GM21526 (cell line): ENCODE measurements around the gene MEAF6.
"Not testable (repeated sequence)": the region's sequence is repeated elsewhere in the genome, so short reads cannot be mapped to it uniquely, and the experiment has no call there.

Source experiments
- ATAC-seq: cut with Tn5 transposase; IDR thresholded peaks from one replicate; pipeline ENCODE4 v1.9.1; 2021; ENCODE audit warnings: moderate library complexity; ENCODE audit not compliant: unreplicated experiment, low FRiP score

MEAF6 gene

GRCh38 chr1:37514350-37515184 lies at the start of gene MEAF6:
Gene MEAF6, minus strand, starts transcription at chr1:37514766. Its CDS starts 20 bp downstream, at chr1:37514746.
- peak; percentile 81 for ATAC-seq

DNA sequence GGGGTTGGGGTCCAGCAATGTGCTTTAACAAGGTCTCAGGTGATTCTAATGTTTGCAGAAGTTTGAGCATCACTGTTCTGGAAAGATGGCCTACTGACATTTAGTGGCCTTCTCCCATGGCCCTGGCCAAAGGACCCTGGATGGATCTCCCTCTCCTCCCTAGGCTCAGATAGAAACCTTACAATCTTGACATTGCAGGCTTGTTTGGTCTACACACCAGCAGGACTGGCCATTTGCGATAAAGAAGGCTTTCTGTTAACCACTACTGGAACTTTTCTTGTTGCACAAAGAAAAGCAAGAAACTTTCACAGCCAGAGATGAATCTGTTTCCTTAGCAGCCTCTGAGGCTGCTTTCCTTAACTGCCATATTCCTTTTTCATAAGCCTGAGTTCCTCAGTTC lies 48.4 kb upstream of the MEAF6 start:
- no peak for ATAC-seq

DNA sequence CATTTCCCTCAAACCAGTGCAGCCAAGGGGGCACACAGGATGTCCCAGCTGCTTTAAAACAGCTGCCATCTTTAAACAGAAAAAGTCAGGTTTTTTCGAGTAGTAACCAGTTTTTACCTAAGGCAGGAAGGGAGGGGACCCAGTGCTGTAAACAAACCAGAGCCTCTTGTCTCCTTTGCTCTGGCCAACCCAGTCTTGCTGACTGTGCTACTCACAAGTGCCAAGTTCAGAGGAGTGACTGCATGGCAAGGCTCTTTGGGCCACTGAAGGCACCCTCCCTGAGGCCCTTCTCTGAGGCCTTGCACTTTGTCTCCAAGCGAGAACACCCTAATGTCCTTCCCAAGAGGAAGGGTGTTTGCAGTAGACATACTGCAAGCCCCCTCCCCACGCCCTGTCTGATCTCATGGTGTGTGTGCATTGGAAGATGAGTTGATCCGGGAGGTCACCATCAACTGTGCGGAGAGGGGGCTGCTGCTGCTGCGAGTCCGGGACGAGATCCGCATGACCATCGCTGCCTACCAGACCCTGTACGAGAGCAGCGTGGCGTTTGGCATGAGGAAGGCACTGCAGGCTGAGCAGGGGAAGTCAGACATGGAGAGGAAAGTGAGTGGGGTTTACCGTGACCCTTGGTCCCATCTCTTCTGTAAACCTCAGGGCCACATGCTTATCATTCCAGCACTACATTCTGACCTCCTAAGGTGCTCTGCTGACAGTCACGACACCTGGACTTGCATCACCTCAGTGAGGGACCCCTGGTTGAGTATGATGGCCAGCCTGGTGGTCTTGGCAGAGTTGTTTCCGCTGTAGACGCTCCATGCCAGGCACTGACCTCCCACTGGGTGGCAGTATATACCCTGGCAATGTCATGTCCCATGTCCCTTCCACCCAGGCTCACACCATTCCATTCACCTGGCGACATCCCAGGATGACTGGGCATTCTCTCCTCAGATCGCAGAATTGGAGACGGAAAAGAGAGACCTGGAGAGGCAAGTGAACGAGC lies 46.9 kb upstream of the MEAF6 start:
- no peak for ATAC-seq

DNA sequence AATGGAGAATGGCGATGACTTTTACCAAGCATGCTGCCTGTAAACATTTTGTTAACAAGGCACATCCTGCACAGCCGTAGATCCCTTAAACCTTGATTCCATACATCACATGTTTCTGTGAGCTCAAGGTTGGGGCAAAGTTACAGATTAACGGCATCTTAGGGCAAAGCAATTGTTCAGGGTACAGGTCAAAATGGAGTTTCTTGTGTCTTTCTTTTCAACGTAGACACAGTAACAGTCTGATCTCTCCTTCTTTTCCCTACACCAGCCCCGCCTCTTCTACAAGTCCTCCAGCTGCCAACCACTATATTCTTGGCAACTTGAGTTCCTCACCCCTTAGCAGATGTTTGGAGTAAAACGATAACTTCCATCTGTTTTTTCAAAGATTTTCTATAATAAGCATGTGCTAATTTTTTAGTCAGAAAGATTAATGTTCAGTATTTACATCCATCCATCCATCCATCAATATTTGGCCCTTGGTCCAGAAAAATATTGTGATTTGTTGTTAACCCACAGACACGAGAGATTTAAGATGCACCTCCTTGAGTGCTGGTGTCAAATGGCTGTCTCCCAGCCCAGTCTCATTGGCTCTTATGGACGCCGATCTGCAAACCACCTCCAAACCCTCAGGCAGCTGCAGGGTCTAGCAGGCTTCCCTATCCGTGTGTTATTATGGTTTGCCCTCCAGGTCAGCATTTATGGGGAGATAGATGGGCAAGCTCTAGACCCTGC lies 46.0 kb upstream of the MEAF6 start:
- no peak for ATAC-seq

- not testable (repeated sequence) for ATAC-seq
Observed at GRCh38 chr1:37559957-37560379, 45.4 kb upstream of the MEAF6 start.

DNA sequence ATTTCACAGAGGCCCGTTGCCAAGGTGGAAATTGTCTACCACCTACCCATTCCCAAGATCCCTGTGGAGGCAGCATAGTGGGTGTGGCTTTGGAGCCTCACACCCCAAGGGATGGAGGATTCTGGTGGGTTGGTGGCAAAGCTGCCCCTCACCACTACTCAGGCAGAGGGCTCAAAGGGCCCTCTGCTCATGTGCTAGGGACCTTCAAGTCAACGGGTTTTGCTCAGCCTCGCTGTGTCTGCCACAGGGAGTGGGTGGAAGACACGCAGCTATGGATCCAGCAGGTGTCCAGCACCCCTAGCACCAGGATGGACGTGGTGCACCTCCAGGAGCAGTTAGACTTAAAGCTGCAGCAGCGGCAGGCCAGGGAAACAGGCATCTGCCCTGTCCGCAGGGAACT lies 44.5 kb upstream of the MEAF6 start:
- ATAC-seq, result no peak

DNA sequence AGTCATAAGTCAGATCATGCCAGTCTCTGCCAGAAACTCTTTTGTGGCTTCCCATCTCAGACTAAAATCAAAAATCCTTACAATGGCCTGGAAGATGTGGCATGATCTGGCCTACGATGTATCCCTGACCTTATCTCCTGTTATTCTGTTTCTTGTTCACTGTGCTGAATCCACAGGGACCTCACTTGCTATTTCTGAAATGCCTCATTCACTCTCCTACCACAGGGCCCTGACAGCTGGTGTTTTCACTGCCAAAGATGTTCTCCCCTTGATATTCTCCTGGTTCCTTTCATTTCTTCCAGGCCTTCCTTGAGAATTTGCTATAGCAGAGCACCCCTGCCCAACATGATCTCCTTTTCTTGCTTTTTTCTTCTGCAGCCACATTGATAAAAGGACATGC lies 43.8 kb upstream of the MEAF6 start:
- no peak for ATAC-seq

GRCh38 chr1:37557402-37557801 lies 42.8 kb upstream of the MEAF6 start:
- ATAC-seq, result no peak

GRCh38 chr1:37556712-37557196 lies 42.2 kb upstream of the MEAF6 start, which contains the start of gene DNALI1:
Gene DNALI1, plus strand, starts transcription at chr1:37556940. Its CDS starts 55 bp downstream, at chr1:37556995.
- ATAC-seq, result no peak

DNA sequence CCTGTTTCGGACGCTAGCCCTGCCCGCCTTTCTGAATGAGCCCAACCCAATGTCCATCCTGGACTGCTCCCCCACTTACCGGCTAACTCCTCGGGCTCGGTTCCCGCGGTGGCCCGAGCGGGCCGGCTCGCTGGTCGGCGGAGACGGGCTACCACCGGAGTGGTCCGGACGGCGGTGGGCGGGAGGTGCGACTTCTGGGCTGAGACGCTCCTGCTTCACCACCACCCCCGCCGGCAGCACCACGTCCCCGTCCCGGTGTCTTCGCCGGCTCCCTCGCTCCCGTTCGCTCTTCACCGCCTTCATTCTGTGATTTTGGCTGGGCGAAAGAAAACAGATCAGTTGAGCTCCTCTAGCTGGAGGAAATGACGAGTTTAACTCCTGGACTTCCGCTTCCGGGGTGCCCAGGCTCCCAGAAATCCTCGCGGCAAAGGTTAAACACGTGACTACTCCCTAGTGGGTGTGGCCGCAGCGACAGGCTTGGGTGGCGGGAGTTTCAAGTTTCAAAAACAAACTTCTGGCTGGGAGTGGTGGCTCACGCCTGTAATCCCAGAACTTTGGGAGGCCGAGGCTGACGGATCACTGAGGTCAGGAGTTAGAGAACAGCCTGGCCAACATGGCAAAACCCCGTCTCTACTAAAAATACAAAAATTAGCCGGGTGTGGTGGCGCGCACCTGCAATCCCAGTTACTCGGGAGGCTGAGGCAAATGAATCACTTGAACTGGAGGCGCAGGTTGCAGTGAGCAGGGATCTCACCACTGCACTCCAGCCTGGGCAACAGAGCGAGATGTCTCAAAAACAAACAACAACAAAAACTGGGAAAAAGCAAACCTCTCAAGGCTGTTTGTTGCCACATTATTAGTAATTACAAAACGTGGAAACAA lies 39.6 kb upstream of the MEAF6 start, which contains the start of gene SNIP1:
SNIP1 (minus strand) TSS at position 367 of the 882 bp plus-strand sequence; CDS start at position 303, 64 bp downstream.
- peak; percentile 80 for ATAC-seq

- ATAC-seq, result no peak
Observed at GRCh38 chr1:37553598-37553926, 39.0 kb upstream of the MEAF6 start.

DNA sequence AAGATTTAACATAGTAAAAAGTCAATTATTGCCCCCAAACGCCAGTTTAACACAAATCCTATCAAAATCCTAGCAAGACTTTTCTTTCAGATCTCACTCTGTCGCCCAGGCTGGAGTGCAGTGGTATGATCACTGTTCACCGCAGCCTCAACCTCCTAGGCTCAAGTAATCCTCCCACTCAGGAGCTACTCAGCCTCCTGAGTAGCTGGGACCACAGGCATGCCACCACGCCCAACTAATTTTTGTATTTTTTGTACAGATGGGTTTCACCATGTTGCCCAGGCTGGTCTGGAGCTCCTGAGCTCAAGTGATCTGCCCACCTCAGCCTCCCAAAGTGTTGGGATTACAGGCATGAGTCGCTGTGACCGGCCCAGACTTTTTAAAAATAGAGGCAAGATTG lies 34.8 kb upstream of the MEAF6 start:
- no peak for ATAC-seq

DNA sequence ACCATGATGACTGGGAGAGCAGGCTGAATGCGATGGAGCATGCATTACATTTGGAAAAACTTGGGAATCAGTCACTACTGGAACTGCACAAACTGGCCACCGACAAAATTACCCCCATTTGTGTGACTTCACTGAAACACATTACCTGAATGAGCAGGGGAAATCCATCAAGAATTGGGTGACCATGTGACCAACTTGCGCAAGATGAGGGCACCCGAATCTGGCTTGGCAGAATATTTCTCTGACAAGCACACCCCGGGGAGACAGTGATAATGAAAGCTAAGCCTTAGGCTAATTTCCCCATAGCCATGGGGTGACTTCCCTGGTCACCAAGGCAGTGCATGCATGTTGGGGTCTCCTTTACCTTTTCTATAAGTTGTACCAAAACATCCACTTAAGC lies 30.5 kb upstream of the MEAF6 start:
- no peak for ATAC-seq

GRCh38 chr1:37544530-37544929 lies 30.0 kb upstream of the MEAF6 start:
- no peak for ATAC-seq

DNA sequence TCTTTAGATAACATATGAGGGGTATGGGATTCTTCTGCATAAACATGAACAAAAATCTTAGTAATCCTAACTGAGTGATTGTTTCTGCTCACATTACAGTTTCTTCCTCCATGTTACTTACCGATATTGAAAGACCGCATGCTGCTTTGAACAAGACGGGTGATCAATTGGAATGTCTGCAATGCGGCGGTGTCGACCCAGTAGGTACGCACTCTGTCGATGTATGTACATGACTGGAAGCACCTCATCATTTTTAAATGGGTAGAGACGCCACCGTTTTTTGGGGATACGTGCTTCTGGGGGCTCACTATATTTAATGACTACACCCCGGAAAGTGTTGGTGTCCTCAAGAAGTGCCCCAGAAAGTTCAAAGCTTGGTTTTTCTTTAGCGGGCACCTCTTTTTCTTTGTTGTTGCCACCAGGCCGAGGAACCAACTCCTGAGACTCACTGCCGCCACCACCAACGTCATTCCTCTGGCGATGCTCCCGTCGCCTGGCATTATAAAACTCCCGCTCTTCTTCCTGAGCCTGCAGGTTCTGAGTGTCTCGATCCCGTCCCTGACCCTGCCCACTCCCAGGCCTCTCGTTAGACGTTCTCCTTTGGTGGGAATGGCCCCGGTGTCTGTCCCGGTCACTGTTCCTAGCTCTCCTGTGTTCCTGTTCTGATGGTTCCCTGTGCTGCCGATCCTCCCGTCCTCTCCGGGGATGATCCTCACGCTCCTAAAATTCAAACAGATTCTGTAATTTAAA lies 25.6 kb upstream of the MEAF6 start:
- no peak for ATAC-seq

- ATAC-seq, result not testable (repeated sequence)
Observed at GRCh38 chr1:37539154-37539553, 24.6 kb upstream of the MEAF6 start.

DNA sequence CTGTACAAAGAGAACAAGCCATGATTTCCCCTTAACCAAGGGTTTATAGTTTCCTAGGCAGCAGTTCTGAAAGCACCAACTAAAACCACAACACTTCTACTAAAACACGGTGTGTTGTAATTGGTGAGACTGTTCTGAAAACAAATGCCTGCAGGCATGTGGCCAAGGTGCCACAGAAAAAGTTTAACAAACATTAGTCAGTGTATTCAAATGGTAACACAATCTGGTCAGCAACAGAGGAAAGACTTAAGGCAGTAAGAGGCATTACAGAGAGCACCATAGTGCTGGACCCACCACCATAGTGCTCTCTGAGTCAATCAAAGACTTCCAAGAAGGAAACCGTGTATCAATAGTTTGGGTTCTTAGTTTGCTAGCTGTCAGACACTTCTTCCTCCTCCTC lies 22.8 kb upstream of the MEAF6 start:
- ATAC-seq, result no peak

DNA sequence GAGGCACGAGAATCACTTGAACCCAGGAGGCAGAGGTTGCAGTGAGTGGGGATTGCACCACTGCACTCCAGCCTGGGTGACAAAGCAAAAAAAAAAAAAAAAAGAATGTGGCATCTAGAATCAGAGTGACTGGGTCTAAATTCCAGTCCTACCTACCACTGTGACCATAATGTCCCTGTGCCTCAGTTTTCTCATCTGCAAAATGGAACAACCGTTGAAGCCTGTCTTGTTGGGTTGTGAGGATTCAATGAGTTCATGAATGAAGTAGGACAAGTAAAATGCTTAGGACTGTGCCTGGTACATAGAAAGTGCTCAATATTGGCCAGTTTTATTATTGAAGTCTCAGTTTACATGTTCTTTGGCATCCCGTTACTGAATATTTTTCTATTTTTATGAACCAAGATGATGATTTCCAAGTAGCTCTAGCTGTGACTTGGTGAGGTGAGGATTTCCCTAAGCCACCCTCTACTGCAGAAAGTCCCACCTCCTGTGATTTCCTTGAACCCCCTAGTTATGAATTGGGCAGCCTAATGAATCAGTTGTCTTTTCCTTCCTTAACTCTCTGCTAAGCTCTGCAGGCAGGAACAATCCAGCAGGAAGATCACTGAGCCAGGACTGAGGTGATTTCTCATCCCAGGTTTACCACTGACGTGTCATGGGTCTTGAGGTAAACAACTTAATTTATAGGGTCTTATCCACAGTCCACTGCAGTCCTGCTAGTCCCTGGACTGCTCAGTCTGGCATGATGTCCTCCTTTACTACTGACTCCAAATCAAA lies 18.9 kb upstream of the MEAF6 start:
- no peak for ATAC-seq
